Hematopoietic multipotent progenitor cell (in vitro differentiated cells): ENCODE measurements around the gene C6orf47. TPM values are rescaled to one million over a fixed set of nuclear protein-coding genes. Genes with fewer than 3 reads are reported as not detected.

ENCODE experiments used
- DNase-seq, 3 donors: peaks; one replicate each; pipeline ENCODE4 v3.0.0-alpha.2; 2011 to 2015; ENCODE audit warnings: low read depth in 2 of 3, low spot score in 2 of 3
- total RNA-seq: library from RNA; depleted of rRNA; stranded (reverse); fragments of >200 nt; gene quantifications from one replicate; pipeline ENCODE4 v1.2.3, GENCODE V29; 2012

C6orf47 gene
- total RNA-seq, 1 donor: 19.1 TPM

- DNase-seq: no peak
Observed at GRCh38 chr6:31661262-31662123, 915 bp upstream of the C6orf47 start.

GRCh38 chr6:31659649-31660380, 763 bp downstream of the C6orf47 start:
- DNase-seq: peak in 2 of 3 donors; percentile 33 to 53

- DNase-seq: no peak
Observed at GRCh38 chr6:31658983-31659648, 1.5 kb downstream of the C6orf47 start.

- no peak for DNase-seq
Observed at GRCh38 chr6:31658158-31658688, 2.4 kb downstream of the C6orf47 start.

- no peak for DNase-seq
Observed at GRCh38 chr6:31657406-31658157, 3.0 kb downstream of the C6orf47 start.

- no peak for DNase-seq
Observed at GRCh38 chr6:31655349-31656237, 5.0 kb downstream of the C6orf47 start, which contains the start of gene APOM. APOM (plus strand) TSS chr6:31655894; CDS start chr6:31655967, 73 bp downstream.

GRCh38 chr6:31654574-31655348, 5.8 kb downstream of the C6orf47 start:
- no peak for DNase-seq

GRCh38 chr6:31652925-31653724, 7.5 kb downstream of the C6orf47 start:
- peak in 1 of 3 donors; percentile 98 for DNase-seq

GRCh38 chr6:31651602-31652191, 8.9 kb downstream of the C6orf47 start:
- DNase-seq: no peak

- DNase-seq: no peak
Observed at GRCh38 chr6:31645325-31645724, 15.3 kb downstream of the C6orf47 start.

- DNase-seq: no peak
Observed at GRCh38 chr6:31643818-31644454, 16.6 kb downstream of the C6orf47 start.

- DNase-seq: no peak
Observed at GRCh38 chr6:31642798-31643570, 17.6 kb downstream of the C6orf47 start.

GRCh38 chr6:31641370-31641769, 19.2 kb downstream of the C6orf47 start:
- DNase-seq: no peak

GRCh38 chr6:31640612-31641011, 20.0 kb downstream of the C6orf47 start:
- no peak for DNase-seq

GRCh38 chr6:31639449-31639861, 21.1 kb downstream of the C6orf47 start:
- DNase-seq: no peak

- DNase-seq: no peak
Observed at GRCh38 chr6:31639043-31639442, 21.5 kb downstream of the C6orf47 start.
